HG02973 (cell line): ENCODE measurements around the gene RBM25.

ENCODE experiments used
- ATAC-seq: cut with Tn5 transposase; IDR thresholded peaks from one replicate; pipeline ENCODE4 v1.9.1; 2021; ENCODE audit warnings: moderate library complexity; ENCODE audit not compliant: unreplicated experiment

Gene RBM25

DNA sequence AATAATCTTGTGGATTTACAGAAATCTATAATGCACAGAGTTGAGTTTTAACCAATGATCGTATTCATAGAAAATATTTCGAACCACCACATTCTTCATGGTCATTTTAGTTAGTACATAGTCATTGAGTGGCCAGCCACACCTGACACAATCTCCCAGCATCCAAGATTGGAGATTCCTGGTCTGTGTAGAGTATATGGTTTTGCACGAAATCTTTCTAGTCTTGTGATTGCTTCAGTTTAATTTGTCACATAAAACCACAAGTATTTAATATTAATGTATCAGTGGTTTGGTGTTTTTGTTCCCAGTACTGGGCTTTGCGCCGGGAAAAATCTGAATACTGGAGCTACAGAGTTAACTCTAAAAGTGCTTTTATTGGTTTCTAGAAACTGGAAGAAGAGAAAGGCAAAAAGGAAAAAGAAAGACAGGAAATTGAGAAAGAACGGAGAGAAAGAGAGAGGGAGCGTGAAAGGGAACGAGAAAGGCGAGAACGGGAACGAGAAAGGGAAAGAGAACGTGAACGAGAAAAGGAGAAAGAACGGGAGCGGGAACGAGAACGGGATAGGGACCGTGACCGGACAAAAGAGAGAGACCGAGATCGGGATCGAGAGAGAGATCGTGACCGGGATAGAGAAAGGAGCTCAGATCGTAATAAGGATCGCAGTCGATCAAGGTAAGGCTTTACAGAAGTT, 44.6 kb downstream of the RBM25 start:
- ATAC-seq = no peak

DNA sequence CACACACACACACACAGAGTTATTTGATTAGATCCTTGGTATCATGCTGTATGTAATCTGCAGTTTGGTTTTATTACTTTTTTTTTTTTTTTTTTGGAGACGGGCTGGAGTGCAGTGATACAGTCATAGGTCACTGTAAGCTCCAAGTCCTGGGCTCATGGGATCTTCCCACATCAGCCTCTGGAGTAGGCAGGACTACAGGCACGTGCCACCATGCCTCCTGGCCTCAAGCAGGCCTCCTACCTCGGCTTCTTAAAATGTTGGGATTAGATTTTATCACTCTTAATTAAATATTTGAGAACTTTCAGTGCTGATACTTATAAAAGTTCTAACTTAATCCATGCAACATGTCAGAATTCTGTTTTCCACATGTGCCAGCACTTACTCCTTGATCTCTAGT, 46.7 kb downstream of the RBM25 start:
- no peak for ATAC-seq

DNA sequence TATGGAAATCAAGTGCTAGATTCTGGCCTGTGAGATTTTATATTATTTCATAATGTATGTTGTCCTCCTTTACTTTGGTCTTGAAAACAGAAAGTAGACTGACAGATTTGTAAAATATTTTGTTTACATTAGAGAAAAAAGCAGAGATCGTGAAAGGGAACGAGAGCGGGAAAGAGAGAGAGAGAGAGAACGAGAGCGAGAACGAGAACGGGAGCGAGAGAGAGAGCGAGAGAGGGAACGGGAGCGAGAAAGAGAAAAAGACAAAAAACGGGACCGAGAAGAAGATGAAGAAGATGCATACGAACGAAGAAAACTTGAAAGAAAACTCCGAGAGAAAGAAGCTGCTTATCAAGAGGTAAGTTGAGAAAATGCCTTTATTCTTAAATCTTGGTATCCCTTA, 47.4 kb downstream of the RBM25 start:
- no peak for ATAC-seq

DNA sequence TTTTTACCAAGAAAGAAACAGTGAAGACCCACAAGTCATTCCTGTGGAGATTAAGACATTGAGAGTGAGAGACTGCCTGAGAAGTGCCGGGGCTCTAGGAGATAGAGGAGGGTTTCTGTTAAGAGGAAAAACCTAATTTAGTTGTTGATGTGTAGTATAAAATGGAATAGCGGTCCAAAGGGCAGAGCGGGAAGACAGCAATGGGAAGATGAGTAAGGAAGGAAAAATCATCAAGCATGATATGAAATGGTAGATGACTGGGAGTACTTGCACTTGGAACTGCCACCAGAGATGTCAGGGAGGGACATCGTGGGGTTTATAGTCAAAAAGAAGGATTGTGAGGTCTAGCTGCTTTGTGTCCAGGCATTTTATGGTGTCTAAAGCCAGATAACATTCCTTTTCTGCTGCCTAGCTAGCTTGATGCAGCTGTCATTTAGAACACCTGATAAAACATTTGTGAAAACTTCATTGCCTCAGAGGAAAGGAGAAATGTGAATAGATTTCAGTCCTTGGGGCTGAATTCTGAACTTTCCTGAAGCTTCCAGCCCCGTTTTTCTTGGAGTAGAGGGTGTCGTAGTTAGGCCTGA, 57.8 kb downstream of the RBM25 start:
- no peak for ATAC-seq

DNA sequence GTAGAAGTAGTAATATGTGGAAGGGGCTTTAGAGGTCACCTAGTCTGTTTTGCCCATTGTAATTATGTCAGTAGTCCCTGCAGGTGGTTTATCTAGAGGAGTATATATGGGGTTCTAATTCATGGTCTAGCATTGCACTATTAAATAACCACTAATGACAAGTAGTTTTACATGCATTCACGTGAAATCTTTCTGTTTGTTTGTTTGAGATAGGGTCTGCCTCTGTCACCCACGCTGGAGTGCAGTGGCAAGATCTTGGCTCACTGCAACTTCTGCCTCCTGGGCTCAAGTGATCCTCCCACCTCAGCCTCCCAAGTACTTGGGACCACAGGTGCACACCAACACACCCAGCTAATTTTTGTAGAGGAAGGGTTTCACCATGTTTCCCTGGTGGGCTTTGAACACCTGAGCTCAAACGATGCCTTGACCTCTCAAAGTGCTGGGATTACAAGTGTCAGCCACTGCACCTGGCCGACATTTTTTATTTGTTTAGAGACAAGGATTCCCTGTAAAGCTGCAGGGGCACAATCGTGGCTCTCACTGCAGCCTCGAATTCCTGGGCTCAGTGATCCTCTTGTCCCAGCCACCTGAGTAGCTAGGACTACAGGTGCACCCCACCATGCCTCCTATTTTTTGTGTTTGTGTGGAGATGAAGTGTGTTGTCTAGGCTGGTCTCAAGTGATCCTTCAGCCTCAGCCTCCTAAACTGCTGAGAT, 66.0 kb downstream of the RBM25 start:
- ATAC-seq = no peak

DNA sequence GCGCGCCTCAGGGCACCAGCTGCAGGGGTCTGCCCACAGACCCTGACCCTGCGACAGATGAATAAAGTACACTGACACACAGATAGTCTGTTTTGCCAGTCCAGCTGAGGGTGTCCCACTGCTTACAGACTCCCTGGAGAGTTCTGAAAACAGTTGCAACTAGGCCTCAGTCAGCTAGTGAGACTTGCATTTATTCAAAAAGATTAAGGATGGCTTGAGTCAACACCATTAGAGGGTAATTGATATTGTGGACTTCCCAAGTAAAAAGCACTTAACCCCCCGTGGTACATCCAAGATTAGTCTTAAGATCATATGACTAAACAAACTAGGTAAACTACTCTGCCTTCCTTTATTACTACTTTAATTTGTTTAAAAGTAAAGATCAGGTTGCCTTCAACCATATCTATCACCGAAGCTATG, 66.8 kb downstream of the RBM25 start:
- ATAC-seq = no peak

DNA sequence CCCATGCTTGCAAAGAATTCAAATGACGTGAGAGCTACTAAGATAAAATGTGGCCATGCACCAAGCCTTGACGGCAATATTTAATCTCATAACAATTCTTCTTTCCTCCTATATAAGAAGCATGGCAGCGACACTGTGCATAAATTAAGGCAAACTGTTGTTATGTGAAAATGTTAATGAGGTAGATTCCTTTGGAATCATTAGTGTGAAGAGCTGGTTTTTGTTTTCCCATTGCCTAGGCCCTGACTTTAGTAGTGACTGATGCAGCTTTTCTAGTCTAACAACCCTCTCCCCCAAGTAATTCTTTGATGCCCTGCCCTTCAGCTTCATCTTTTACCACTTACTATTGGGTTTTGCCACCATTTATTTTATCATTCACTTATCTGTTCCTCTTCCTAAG, 67.4 kb downstream of the RBM25 start:
- ATAC-seq = no peak

DNA sequence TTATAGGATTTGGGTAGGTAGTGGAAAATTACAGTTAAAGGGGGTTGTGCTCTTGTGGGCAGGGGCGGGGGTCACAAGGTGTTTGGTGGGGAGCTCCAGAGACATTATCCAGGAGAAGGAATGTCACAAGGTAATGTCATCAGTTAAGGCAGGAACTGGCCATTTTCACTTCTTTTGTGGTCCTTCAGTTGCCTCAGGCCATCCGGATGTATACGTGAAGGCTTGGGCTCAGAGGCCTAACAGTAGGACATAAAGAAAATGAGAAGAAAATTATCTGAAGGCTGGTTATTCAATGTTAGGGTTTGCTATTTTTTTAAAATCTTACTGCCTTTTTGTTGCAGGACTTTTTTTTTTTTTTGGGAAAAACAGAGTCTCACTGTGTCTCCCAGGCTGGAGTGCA, 75.5 kb downstream of the RBM25 start:
- ATAC-seq = no peak

DNA sequence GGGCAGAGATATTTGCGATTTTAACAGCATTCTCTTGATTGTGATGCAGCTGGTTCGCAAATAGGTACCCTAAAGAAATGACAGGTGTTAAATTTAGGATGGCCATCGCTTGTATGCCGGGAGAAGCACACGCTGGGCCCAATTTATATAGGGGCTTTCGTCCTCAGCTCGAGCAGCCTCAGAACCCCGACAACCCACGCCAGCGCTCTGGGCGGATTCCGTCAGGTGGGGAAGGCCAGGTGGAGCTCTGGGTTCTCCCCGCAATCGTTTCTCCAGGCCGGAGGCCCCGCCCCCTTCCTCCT, 77.7 kb downstream of the RBM25 start:
- no peak for ATAC-seq

DNA sequence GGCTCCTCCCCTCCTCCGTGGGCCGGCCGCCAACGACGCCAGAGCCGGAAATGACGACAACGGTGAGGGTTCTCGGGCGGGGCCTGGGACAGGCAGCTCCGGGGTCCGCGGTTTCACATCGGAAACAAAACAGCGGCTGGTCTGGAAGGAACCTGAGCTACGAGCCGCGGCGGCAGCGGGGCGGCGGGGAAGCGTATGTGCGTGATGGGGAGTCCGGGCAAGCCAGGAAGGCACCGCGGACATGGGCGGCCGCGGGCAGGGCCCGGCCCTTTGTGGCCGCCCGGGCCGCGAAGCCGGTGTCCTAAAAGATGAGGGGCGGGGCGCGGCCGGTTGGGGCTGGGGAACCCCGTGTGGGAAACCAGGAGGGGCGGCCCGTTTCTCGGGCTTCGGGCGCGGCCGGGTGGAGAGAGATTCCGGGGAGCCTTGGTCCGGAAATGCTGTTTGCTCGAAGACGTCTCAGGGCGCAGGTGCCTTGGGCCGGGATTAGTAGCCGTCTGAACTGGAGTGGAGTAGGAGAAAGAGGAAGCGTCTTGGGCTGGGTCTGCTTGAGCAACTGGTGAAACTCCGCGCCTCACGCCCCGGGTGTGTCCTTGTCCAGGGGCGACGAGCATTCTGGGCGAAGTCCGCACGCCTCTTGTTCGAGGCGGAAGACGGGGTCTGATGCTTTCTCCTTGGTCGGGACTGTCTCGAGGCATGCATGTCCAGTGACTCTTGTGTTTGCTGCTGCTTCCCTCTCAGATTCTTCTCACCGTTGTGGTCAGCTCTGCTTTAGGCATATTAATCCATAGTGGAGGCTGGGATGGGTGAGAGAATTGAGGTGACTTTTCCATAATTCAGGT, 78.3 kb downstream of the RBM25 start, which contains the start of gene PSEN1:
PSEN1 (plus strand) TSS at position 121 of the 839 bp plus-strand sequence. CDS start 11,513 bp downstream, outside the sequence.
- ATAC-seq = peak; percentile 87

DNA sequence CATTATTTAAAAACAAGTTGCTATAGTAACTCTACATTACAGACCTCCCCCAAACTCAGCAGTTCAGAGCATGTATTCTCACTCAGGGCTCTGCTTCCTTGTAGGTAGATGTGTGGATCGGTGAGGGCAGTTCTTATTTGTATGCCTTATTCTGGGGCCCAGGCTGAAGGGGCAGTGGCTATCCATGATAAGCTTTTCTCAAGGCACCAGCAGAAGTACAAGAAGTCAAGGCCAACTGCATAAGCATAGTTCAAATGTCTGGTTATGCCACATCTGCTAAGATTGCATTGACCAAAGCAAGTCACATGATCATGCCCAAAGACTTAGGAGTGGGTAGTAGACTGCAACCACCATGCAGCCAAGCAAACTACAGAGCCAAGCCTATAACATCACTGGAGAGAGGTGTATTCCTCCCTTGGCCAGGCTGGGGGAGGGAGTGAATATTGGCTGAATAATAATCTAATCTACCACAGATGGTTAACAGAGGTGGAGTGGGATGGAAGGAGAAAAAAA, 82.5 kb downstream of the RBM25 start:
- ATAC-seq = no peak

DNA sequence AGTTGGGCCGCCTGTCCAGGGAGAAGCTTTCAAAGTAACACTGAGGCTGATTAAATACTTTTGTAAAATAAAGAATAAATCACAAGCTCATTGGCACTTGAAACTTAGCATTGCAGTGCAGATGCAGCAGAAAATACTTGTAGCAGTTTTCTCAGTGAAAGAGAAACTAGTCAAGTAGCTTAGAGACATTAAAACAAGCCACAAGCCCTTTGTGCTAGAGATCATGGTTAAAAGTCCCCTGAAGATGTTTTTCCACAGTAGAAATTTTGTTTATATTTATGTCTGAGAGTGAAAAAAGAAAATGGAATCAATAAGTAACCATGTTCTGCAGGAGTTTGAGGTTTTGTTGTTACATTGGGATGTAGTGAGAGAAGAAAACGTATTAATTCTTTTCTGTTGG, 83.9 kb downstream of the RBM25 start:
- no peak for ATAC-seq

DNA sequence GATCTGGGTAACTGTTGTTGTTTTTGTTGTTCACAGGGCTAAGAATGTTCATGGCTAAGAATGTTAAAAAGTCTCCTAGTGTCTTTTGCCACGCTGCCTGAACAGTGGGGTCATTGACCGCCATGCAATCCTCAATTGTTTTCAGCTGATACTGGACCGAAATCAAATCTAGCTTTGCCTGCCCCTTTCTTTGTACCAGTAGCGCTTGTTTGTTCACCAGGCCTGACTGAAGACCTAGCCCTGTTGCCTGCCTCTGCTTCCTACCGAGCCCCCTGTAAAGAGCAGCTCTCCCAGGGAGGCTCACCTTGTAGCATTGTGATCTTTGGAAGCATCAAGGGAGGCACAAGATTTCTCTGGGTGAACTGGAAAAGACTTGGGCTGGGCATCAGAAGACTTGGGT, 84.7 kb downstream of the RBM25 start:
- ATAC-seq = no peak

DNA sequence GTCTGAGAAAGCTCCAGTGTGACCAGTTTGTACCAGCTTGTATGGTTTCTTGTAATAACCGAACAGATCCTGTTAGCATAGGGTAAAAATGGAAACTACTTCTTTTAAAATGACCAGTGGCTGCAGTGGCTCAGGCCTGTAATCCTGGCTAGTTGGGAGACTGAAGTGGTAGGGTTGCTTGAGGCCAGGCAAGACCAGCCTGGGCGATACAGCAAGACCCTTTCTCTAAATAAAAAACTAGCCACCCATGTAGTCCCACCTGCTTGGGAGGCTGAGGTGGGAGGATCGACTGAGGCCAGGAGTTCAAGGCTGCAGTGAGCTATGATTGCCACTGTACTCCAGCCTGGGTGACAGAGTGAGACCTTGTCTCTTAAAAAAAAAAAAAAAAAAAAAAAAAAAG, 85.3 kb downstream of the RBM25 start:
- no peak for ATAC-seq

DNA sequence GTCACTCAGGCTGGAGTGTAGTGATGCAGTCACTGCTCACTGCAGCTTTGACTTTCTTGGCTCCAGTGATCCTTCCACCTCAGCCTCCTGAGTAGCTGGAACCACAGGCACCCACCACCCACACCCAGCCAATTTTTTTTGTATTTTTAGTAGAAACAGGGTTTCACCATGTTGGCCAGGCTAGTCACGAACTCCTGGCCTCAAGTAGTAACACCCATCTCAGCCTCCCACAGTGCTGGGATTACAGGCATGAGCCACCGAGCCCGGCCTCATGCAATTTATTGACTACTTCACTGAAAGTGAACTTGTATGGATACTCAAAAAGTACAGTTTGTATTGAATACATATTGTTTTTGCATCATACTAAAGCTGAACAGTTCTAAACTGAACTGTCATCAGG, 87.0 kb downstream of the RBM25 start:
- ATAC-seq = no peak

DNA sequence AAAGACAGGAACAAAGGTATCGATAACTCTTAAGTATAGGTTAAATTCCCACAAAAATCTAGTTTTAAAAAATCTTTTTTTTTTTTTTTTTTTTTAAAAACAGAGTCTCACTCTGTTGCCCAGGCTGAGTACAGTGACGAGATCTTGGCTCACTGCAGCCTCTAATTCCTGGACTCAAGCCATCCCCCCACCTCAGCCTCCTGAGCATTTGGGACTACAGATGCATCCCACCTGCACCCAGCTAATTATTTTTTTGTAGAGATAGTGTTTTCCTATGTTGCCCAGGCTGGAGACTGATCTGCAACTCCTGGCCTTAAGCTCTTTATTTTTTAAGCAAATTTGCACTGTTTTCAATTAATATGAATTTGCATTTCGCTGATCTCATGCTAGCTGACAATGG, 87.8 kb downstream of the RBM25 start:
- no peak for ATAC-seq

DNA sequence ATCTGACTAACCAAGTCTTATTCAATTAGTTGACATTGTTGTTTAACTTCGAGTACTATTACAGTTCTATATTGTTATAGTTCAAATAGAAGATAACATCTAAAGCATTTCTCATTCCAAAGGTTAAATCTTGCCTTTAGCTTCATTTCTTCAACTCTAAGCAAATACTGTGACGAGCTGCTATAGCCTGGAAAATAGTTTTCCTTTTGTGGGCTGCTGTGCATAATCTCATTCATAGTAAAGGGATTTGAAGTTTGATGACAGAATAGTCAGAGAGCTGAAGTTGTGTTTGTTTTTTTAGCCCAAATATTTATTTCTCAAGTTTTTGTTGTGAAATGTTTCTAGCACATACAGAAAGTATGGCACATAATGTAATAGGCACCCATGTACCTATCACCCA, 91.4 kb downstream of the RBM25 start:
- no peak for ATAC-seq

DNA sequence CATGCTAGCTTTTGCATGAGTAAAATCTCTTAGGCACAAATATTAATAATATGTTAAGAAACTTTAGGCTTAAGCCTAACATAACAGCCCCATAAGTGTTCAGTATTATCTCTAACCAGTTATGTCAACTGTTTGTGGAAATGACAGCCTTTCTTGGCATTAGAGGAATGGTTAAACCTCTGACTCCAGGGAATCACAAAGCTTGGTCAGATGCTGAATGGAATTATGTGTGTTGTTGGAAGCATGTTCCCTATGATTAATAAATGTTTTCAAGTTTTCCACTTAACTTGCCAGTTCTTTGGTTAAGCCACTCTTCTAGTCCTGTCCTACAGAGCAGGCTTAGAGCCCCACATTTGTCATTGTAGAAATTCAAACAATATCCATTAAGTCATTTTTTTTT, 94.9 kb downstream of the RBM25 start:
- no peak for ATAC-seq

DNA sequence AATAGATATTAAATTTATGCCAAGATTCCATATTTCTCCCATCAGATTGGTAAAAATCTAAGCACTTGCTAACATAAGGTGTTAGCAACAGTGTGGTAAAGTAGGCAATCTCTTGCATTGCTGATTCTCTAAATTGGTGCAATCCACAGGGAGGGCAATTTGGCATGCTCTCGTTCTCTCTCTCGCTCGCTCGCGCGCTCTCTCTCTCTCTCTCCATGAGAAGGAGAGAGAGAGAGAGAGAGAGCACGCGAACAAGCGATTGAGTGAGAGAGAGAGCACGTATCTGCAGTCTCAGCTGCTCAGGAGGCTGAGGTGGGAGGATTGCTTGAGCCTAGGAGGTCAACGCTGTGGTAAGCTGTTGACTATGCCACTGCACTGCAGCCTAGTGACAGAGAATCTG, 103.9 kb downstream of the RBM25 start:
- no peak for ATAC-seq

DNA sequence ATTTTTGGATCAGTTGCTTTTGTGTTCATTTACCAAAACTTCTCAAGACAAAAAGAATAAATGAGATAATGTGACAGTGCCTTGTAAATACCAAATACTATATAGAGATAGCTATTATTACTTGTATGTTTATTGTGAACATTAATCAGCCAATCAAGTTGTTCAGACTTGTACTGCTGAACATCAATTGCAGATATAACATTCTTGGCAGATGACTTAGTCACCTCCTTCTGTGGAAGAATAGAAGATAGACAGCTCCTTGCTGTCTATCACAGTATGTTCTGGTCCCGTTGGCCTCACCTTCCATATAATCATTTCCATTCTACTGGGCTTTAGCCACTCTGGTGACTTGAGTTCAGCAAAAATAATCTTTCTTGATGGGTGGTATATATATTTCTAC, 108.1 kb downstream of the RBM25 start:
- ATAC-seq = no peak

DNA sequence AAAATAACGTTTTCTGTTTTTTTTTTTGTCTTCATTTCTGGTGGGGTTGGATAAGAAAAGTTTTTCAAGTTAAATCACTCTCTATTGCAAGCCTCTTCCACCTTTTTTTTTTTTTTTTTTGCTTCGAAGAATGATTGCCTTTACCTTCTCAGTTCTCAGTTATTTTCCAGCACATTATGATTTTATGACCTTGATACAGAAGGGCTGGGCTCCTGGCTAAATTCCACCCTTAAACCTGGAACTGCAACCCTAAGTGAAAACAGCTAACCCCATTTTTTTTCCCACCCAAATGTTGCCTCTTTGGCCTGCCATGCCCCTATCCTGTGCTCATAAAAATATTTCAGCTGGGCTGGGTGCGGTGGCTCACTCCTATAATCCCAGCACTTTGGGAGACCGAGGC, 109.4 kb downstream of the RBM25 start:
- no peak for ATAC-seq
